HCT116 (cell line): Measurements from ENCODE around the gene SCTR. TPM values are rescaled to one million over a fixed set of nuclear protein-coding genes. Genes with fewer than 3 reads are reported as not detected.

ENCODE experiments used
- ATAC-seq: fragments of 200-7000 bp; cut with Tn5 transposase; 2 replicates; pipeline ENCODE4 v1.9.1; 2020; ENCODE audit warnings: mild to moderate bottlenecking, moderate library complexity
- Bru-seq: library from RNA; stranded (reverse); fragments of 400-500 nt; gene quantifications from one replicate; lab custom pipeline; 2021; lab: Mats Ljungman, UMichigan
- BruChase-seq, 2 experiments: library from RNA; stranded (reverse); fragments of 400-500 nt; gene quantifications; one replicate each; lab custom pipeline; 2021; lab: Mats Ljungman, UMichigan
- BruUV-seq: library from RNA; stranded (reverse); fragments of 400-500 nt; replicated peaks from 2 replicates; lab custom pipeline; 2021; lab: Mats Ljungman, UMichigan
- CTCF ChIA-PET: fragments of 300-600 bp; sonication (Branson Sonifier 250); formaldehyde crosslinking; loops from one replicate; lab custom pipeline; 2021; ENCODE audit warnings: antibody characterized with exemption; lab: Charles Lee
- POLR2A ChIA-PET: fragments of 300-600, 350-600 bp; sonication (Branson Sonifier 250); formaldehyde crosslinking; loops from one replicate; lab custom pipeline; 2021; ENCODE audit warnings: antibody characterized with exemption; lab: Charles Lee
- RAD21 ChIA-PET, 2 experiments: fragments of 300-600 bp; sonication (Branson Sonifier 250); formaldehyde crosslinking; loops; one replicate each; lab custom pipeline; 2023; ENCODE audit warnings: low total read pairs in 2 of 2; ENCODE audit not compliant: uncharacterized antibody in 2 of 2, unreplicated experiment in 2 of 2, low non-redundant PET in 1 of 2; lab: Charles Lee
- DNase-seq: peaks from one replicate; pipeline ENCODE4 v3.0.0-alpha.2; 2010; ENCODE audit warnings: low read depth, low spot score
- H2AFZ ChIP-seq: fragments of 200-600 bp; shearing (Covaris generic), sonication (generic); 2 replicates; pipeline ENCODE4 v1.6.1; 2017; ENCODE audit warnings: low read depth, mixed run types, mixed read lengths, antibody characterized with exemption, low read length; ENCODE audit not compliant: poor library complexity, severe bottlenecking
- H3K27ac ChIP-seq: 2 replicates; pipeline ENCODE4 v1.5.1; 2012; ENCODE audit warnings: low read depth, low read length
- H3K27me3 ChIP-seq: fragments of 200-600 bp; sonication (generic); 2 replicates; pipeline ENCODE4 v1.6.1; 2016; ENCODE audit warnings: mixed run types, low read length, mixed read lengths; ENCODE audit not compliant: insufficient read depth
- H3K36me3 ChIP-seq, 2 experiments: fragments of 200-500 bp in 1 of 2; fragments of 200-600 bp in 1 of 2; sonication (Bioruptor generic) in 1 of 2; sonication (generic) in 1 of 2; 2 replicates each; pipeline versions ENCODE4 v1.5.1 to v1.6.1; 2014 to 2016; ENCODE audit warnings: low read length in 2 of 2, inconsistent platforms in 1 of 2, mixed read lengths in 1 of 2, mixed run types in 1 of 2; ENCODE audit not compliant: insufficient read depth in 2 of 2, control insufficient read depth in 1 of 2
- H3K4me1 ChIP-seq, 2 experiments: fragments of 200-600 bp in 1 of 2; sonication (generic) in 1 of 2; 2 replicates each; pipeline versions ENCODE4 v1.5.1 to v1.6.1; 2012 to 2017; ENCODE audit warnings: low read length in 2 of 2, inconsistent platforms in 1 of 2, mild to moderate bottlenecking in 1 of 2, mixed read lengths in 1 of 2, mixed run types in 1 of 2, moderate library complexity in 1 of 2; ENCODE audit not compliant: insufficient read depth in 2 of 2, control insufficient read depth in 1 of 2
- H3K4me2 ChIP-seq: fragments of 200-600 bp; sonication (generic); 2 replicates; pipeline ENCODE4 v1.6.1; 2017; ENCODE audit warnings: mixed run types, low read length, mixed read lengths
- H3K4me3 ChIP-seq, 2 experiments: fragments of 200-600 bp in 1 of 2; sonication (generic) in 1 of 2; replicated peaks in 1 of 2; 2 replicates each; pipeline ENCODE4 v1.5.1; 2011 to 2016; ENCODE audit warnings: low read length in 2 of 2, control low read depth in 1 of 2, low read depth in 1 of 2, mild to moderate bottlenecking in 1 of 2, mixed read lengths in 1 of 2, mixed run types in 1 of 2
- H3K79me2 ChIP-seq: fragments of 200-600 bp; sonication (generic); 2 replicates; pipeline ENCODE4 v1.6.1; 2017; ENCODE audit warnings: mild to moderate bottlenecking, mixed run types, low read length, moderate library complexity, mixed read lengths; ENCODE audit not compliant: insufficient read depth
- H3K9ac ChIP-seq: fragments of 200-600 bp; sonication (generic); 2 replicates; pipeline ENCODE4 v1.6.1; 2016; ENCODE audit warnings: low read length, mixed read lengths
- H3K9me2 ChIP-seq: fragments of 200-600 bp; sonication (generic), shearing (Covaris generic); 2 replicates; pipeline ENCODE4 v1.6.1; 2017; ENCODE audit warnings: mixed run types, mild to moderate bottlenecking, moderate library complexity; ENCODE audit not compliant: insufficient read depth
- H3K9me3 ChIP-seq, 2 experiments: fragments of 200-500 bp in 1 of 2; fragments of 200-600 bp in 1 of 2; sonication (Bioruptor generic) in 1 of 2; sonication (generic) in 1 of 2; 2 replicates each; pipeline ENCODE4 v1.6.1; 2014 to 2017; ENCODE audit warnings: low read length in 2 of 2, mixed read lengths in 2 of 2, inconsistent platforms in 1 of 2, low read depth in 1 of 2, mild to moderate bottlenecking in 1 of 2, mixed run types in 1 of 2, moderate library complexity in 1 of 2; ENCODE audit not compliant: control insufficient read depth in 1 of 2, insufficient read depth in 1 of 2
- H4K20me1 ChIP-seq: fragments of 200-600 bp; sonication (generic), shearing (Covaris generic); 2 replicates; pipeline ENCODE4 v1.6.1; 2017; ENCODE audit warnings: mixed run types, mild to moderate bottlenecking, moderate library complexity; ENCODE audit not compliant: insufficient read depth
- CEBPB ChIP-seq: IDR thresholded peaks from 2 replicates; pipeline ENCODE4 v1.6.1; 2012; ENCODE audit warnings: low read depth
- CTCF ChIP-seq, 3 experiments: fragments of 200-600 bp in 1 of 3; sonication (generic) in 1 of 3; IDR thresholded peaks in 2 of 3; conservative IDR thresholded peaks in 1 of 3; 2 replicates each; pipeline ENCODE4 v1.5.1; 2012 to 2017; ENCODE audit warnings: low read depth in 2 of 3, low read length in 2 of 3, antibody characterized with exemption in 1 of 3, borderline replicate concordance in 1 of 3, control low read depth in 1 of 3, mild to moderate bottlenecking in 1 of 3, mixed read lengths in 1 of 3, mixed run types in 1 of 3, moderate library complexity in 1 of 3; ENCODE audit not compliant: insufficient read depth in 1 of 3
- JUND ChIP-seq: IDR thresholded peaks from 2 replicates; pipeline ENCODE4 v1.6.1; 2012
- POLR2A ChIP-seq: IDR thresholded peaks from 2 replicates; pipeline ENCODE4 v1.7.0; 2011; ENCODE audit warnings: borderline replicate concordance; ENCODE audit not compliant: insufficient read depth, insufficient read length; ENCODE audit errors: extremely low read depth
- POLR2AphosphoS5 ChIP-seq: IDR thresholded peaks from 2 replicates; pipeline ENCODE4 v1.6.1; 2011; ENCODE audit warnings: mild to moderate bottlenecking, low read depth, low read length, moderate library complexity
- SIN3A ChIP-seq: IDR thresholded peaks from 2 replicates; pipeline ENCODE4 v1.6.1; 2012; ENCODE audit warnings: low read depth
- SRF ChIP-seq: IDR thresholded peaks from 2 replicates; pipeline ENCODE4 v1.6.1; 2012; ENCODE audit warnings: low read depth
- TCF7L2 ChIP-seq: IDR thresholded peaks from 2 replicates; pipeline ENCODE4 v1.7.0; 2011; ENCODE audit warnings: borderline replicate concordance, inconsistent platforms; ENCODE audit not compliant: insufficient read depth, insufficient read length; ENCODE audit errors: extremely low read depth
- ZNF274 ChIP-seq: fragments of 200-500 bp; sonication (Bioruptor generic); IDR thresholded peaks from 2 replicates; pipeline ENCODE4 v1.6.1; 2014; ENCODE audit warnings: mild to moderate bottlenecking, low read depth, low read length, inconsistent platforms
- intact Hi-C: fragments of 100-400 bp; cut with micrococcal nuclease; formaldehyde crosslinking; loops from 2 replicates; pipeline ENCODE4 v1.10.0; 2022
- long read RNA-seq: library from polyadenylated mRNA; unstranded; transcript quantifications from one replicate; pipeline ENCODE4 v2.0.0, GENCODE V29; 2021; ENCODE audit not compliant: unreplicated experiment
- polyA plus RNA-seq: library from polyadenylated mRNA; unstranded; fragments of >200 nt; gene quantifications from 2 replicates; pipeline ENCODE4 v1.2.1, GENCODE V29; 2012; ENCODE audit warnings: missing spikeins
- total RNA-seq: library from RNA; stranded (reverse); gene quantifications from one replicate; pipeline ENCODE4 v1.2.1, GENCODE V29; 2021; ENCODE audit not compliant: unreplicated experiment
- TF ChIP-seq, protein P1 (sequence below): IDR thresholded peaks from 2 replicates; pipeline ENCODE4 v1.6.1; 2011; ENCODE audit warnings: mild to moderate bottlenecking, low read length, moderate library complexity; ENCODE audit not compliant: insufficient replicate concordance; ENCODE audit errors: extremely low read depth

SCTR gene
- total RNA-seq = not detected
- polyA plus RNA-seq = 0.14 TPM in 1 of 2 replicates, not detected in the other
- Bru-seq, nascent RNA = not detected
- not detected for BruChase-seq, experiment 1, labeled RNA remaining after a 6-hour chase
- BruChase-seq, experiment 2, labeled RNA remaining after a 2-hour chase = percentile 4 among the genes with signal in this experiment
- long read RNA-seq = 0 reads

- H3K79me2 ChIP-seq = no peaks in the 10 kb centered on the region
- ChIA-PET CTCF (no interaction called here), POLR2A (no interaction called here), RAD21 (no interaction called here)
- H3K36me3 ChIP-seq = no peaks in the 10 kb centered on the region
- intact Hi-C loops = no loop called here
- no peak within 1 kb of the TSS for H3K4me2 ChIP-seq
- no peak within 1 kb of the TSS for H3K4me3 ChIP-seq
- no peak within 1 kb of the TSS for H2AFZ ChIP-seq
- H3K27me3 ChIP-seq = no peaks in the 10 kb centered on the region
- no peaks in the 10 kb centered on the region for H3K4me1 ChIP-seq
- H3K9me2 ChIP-seq = no peaks in the 10 kb centered on the region
- ATAC-seq = no peak
- H3K9me3 ChIP-seq = no peaks in the 10 kb centered on the region
- BruUV-seq = no TSS peak
- TF ChIP-seq TCF7L2 (no peak), SIN3A (no peak)
- DNase-seq = no peak
- H3K27ac ChIP-seq = no peak within 1 kb of the TSS
- no peak within 1 kb of the TSS for H3K9ac ChIP-seq
- H4K20me1 ChIP-seq = no peaks in the 10 kb centered on the region
Observed at GRCh38 chr2:119523952-119524694, at the start of gene SCTR. Gene SCTR (minus strand): TSS chr2:119524483. CDS start chr2:119524226, 257 bp downstream.

DNA sequence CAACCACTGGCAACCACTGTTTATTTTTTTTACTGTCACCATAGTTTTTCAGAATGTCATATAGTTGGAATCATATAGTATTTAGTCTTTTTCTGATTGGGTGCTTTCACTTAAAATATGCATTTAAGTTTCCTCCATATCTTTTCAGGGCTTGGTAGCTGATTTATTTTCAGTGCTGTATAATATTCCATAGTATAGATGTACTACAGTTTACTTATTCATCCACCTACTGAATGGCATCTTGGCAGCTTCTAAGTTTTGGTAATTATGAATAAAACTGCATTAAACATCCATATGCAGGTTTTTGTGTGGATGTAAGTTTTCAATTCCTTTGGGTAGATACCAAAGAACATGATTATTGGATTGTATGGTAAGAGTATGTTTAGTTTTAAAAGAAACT is 43.0 kb upstream of the SCTR start:
- Histone ChIP-seq H3K4me2 (no peak overlapping the region), H3K9me2 (no peaks in the 10 kb centered on the region; the same call in 1 of the 2 replicates), H3K27ac (no peak overlapping the region), H3K9ac (no peak overlapping the region), H3K79me2 (no peaks in the 10 kb centered on the region), H4K20me1 (no peaks in the 10 kb centered on the region), H3K4me1 (no peaks in the 10 kb centered on the region), H2AFZ (no peak overlapping the region), H3K36me3 (no peaks in the 10 kb centered on the region), H3K9me3 (no peaks in the 10 kb centered on the region; a peak in 1 of 4 replicates), H3K4me3 (no peak overlapping the region), H3K27me3 (no peaks in the 10 kb centered on the region)
- DNase-seq (no peak), ATAC-seq (no peak)
- ChIA-PET POLR2A (no interaction called here), RAD21 (no interaction called here), CTCF (no interaction called here)
- BruUV-seq = no TSS peak
- intact Hi-C loops = no loop called here
- no peak for TF ChIP-seq SRF
- TF ChIP-seq ZNF274 = no peak
- TF ChIP-seq TCF7L2 = no peak
- no peak for TF ChIP-seq POLR2A
- no peak for TF ChIP-seq CTCF (IDR thresholded peaks at IDR 0.05 in 2 of 3, conservative IDR thresholded peaks at IDR 0.05 in 1 of 3; ENCODE audit: borderline replicate concordance in 1 of 3, insufficient read depth in 1 of 3, low read depth in 2 of 3, low read length in 2 of 3)
- no peak for TF ChIP-seq POLR2AphosphoS5
- TF ChIP-seq, protein P1, sequence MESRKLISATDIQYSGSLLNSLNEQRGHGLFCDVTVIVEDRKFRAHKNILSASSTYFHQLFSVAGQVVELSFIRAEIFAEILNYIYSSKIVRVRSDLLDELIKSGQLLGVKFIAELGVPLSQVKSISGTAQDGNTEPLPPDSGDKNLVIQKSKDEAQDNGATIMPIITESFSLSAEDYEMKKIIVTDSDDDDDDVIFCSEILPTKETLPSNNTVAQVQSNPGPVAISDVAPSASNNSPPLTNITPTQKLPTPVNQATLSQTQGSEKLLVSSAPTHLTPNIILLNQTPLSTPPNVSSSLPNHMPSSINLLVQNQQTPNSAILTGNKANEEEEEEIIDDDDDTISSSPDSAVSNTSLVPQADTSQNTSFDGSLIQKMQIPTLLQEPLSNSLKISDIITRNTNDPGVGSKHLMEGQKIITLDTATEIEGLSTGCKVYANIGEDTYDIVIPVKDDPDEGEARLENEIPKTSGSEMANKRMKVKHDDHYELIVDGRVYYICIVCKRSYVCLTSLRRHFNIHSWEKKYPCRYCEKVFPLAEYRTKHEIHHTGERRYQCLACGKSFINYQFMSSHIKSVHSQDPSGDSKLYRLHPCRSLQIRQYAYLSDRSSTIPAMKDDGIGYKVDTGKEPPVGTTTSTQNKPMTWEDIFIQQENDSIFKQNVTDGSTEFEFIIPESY = no peak
- TF ChIP-seq CEBPB = no peak
- TF ChIP-seq SIN3A = no peak
- no peak for TF ChIP-seq JUND
